Ramos (cell line): ENCODE measurements around the gene SPEG.

Source experiments
- in situ Hi-C: fragments of 300-500 bp; cut with MboI; formaldehyde crosslinking; loops from one replicate; pipeline ENCODE4 v1.14.3; 2022; ENCODE audit warnings: low sequenced_read_pairs; ENCODE audit not compliant: unreplicated experiment

SPEG gene

DNA sequence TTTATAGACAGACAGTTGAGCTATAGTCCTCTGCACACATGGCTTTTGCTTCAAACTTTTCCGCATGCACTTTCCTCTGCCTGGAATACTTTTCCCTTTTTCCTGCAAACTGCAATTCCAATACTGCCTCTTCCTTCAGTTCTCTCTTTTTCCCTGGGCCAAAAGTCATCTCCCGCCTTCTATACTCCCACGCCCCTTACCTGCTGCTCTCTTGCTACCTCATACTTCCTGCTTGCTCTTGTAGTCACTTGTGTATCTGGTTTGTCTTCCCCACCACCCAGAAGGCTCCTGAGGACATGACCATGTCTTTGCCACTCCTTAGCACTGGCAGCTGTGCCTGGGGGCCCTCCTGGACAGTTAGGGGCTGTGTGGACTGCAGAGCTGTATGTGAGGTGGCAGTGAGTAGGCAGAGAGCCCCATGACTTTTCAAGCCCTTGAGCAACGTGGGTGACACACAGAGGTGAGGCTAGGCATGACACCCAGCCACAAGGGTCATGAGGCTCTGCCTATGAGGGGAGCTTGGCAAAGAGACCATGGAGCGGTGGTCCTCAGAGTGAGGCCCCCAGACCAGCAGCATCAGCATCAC lies 23.2 kb downstream of the SPEG start:
- in situ Hi-C loops, result no loop called here

- in situ Hi-C loops, result no loop called here
Observed at GRCh38 chr2:219458996-219459395, 24.4 kb downstream of the SPEG start.

GRCh38 chr2:219459460-219460311 lies 25.0 kb downstream of the SPEG start:
- in situ Hi-C loops, result no loop called here

DNA sequence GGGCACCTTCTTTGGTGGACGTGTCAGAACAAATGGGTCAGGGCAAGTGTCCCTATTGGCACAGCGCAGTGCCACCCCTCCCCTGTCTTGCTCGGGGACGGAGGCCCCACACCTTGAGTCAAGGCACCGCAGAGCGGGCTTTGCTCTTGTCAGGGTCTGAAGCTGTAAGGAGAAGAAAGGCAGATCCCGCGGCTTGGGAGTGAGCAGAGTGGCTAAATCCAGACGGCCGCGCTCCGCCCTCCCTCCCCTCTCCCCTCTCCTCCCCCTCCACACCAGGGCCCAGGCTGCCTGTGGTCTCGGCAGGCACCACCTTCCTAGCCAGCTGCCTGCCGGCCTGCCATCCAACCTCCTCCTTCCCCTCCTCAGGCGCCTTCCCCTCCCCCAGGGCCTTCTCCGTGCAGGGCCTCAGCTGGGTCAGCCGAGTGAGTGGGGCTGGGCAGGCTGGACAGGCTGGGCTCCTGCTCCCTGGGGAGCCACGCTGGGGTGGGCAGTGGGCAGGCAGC lies 25.8 kb downstream of the SPEG start:
- in situ Hi-C loops, result no loop called here

DNA sequence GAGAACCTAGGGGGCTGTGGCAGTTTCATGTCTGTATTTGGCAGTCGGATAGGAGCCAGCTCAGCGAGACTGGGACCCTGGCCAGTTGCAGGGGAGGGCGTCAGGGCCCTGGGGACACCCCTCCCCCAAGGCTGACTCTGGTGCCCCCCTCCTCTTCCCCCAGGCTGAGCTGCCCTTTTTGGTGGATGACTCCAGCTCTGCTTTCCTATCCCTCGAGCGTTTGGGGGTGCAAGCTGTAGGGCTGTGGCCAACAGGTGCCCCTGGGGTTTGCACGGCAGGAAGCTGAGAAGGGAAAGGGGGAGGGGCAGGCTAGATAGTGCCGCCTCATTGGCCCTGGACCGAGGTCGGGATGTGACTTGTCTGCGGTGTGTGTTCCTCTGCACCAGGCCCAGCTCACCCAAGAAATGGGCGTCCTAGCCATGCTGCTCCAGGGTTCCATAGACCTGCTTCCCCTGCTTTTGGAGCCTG lies 26.4 kb downstream of the SPEG start:
- in situ Hi-C loops, result no loop called here

DNA sequence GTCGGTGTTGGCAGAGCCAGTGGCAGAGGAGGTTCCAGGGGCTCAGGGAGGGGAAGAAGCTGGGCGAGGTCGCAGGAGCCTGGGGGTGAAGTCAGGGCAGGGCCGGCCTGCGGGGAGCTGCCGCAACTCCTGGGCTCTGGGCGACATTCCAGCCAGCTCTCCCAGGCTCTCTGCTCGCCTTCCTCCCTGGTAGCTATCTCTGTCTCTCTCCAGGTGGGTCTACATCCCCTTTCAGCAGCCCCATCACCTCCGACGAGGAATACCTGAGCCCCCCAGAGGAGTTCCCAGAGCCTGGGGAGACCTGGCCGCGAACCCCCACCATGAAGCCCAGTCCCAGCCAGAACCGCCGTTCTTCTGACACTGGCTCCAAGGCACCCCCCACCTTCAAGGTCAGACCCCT lies 27.0 kb downstream of the SPEG start:
- in situ Hi-C loops, result no loop called here

- in situ Hi-C loops, result no loop called here
Observed at GRCh38 chr2:219462349-219462748, 27.7 kb downstream of the SPEG start.

GRCh38 chr2:219464286-219465032 lies 29.8 kb downstream of the SPEG start:
- in situ Hi-C loops, result no loop called here

DNA sequence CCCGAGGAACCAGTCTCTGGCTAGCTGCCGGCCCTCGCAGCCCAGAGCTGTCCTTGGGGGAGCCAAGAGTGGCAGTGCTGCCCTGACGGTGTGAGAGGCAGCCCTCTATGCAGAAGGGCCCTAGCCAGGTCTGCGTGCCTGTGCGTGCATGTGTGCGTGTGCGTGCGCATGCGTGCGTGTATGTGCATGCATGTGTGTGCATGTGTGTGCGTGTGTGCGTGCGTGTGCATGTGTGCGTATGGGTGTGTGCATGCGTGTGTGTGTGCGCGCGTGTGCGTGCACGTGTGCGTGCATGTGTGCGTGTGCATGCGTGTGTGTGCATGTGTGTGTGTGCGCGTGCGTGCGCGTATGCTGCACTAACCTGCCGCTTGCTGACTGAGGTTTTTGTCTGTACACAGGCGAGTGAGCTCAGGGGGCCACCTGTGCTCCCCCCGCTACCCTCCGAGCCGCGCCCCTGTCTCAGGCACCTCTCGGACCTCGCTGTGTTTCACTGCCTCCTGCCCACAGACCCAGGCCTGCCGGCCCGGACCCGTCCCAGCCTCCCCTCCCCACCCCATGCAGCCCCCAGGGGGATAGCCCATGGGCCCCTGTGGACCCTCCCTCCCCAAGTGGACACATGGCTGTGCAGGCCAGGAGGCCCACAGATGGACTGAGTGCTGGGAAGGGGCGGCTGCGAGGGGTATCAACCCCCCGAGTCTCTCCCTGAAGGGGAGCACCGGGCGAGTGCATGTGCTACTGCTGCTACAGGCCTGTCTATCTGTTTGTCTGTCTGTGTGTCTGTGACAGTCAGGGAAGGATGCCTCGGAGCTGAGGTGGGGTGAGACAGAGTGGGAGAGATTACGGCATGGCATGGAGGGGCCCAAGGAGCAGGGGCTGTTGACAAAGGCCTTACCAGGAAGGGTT lies 31.3 kb downstream of the SPEG start:
- in situ Hi-C loops, result no loop called here

DNA sequence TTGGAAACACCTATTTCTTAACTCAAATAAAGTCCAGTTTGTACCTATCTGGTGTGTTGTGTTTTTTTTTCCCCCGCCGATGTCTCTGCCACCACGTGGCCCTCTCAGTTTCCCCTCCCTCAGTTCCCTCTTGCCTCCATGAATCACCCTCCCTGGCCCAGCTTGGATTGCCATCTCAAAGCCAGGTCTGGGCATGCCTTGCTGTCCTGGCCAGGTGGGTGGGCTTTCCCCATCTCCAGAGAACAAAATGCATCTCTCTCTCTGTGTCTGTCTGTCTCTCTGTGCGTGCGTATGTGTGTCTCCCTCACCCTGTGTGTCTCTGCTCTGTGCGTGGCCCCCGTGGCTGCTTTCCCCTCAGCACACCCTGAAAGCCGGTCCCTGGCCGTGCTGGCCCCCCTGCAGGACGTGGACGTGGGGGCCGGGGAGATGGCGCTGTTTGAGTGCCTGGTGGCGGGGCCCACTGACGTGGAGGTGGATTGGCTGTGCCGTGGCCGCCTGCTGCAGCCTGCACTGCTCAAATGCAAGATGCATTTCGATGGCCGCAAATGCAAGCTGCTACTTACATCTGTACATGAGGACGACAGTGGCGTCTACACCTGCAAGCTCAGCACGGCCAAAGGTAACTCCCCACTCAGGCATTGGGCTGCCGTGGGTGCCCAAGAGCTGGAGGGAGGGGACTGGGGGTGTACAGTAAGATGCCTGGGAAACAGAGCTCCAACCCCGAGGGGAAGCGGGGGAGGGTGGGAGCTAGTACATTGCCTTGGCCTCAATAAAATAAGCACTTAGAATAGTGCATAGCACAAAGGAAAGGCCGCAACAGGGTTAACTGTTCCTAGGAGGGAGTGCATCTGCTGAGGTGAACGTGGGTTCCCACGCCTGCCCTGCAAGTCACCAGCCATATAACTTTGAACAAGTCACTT lies 32.4 kb downstream of the SPEG start:
- in situ Hi-C loops, result no loop called here

DNA sequence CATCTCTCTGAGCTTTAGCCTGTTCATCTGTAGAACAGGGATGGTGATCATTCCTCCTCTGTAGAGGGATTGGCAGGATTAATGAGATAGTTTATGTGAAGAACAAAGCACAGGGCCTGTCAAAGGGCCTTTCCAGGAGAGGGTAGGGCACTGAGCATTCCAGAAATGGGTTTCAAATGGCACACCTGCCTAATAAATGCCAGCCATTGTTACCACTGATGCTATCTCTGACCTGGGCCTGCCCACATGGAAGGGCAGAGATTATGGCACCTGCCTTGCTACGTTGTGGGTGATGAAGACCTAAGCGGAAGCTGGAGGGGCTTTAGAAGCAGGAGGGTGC lies 33.1 kb downstream of the SPEG start:
- in situ Hi-C loops, result no loop called here

GRCh38 chr2:219468410-219469185 lies 34.0 kb downstream of the SPEG start:
- in situ Hi-C loops, result no loop called here

- in situ Hi-C loops, result no loop called here
Observed at GRCh38 chr2:219469186-219469724, 34.6 kb downstream of the SPEG start.

DNA sequence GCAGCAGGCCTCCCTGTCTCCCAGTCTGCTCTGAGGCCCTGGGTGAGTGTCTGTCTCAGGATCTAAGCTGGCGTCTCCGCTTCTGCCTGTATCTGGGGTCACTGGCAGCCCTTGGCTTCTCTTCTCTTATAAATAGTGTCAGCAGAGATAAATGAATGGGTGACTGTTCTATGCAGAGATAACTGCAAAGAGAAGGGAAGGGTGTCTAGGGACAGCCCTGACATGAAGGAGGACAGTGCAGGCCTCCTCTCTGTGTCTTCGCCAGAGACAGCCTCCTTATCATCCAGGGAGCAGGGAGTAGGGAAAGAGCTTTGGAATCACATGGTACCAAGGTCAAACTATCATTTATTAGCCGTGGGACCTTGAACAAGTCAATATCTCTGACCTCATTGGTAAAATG lies 35.8 kb downstream of the SPEG start:
- in situ Hi-C loops, result no loop called here

DNA sequence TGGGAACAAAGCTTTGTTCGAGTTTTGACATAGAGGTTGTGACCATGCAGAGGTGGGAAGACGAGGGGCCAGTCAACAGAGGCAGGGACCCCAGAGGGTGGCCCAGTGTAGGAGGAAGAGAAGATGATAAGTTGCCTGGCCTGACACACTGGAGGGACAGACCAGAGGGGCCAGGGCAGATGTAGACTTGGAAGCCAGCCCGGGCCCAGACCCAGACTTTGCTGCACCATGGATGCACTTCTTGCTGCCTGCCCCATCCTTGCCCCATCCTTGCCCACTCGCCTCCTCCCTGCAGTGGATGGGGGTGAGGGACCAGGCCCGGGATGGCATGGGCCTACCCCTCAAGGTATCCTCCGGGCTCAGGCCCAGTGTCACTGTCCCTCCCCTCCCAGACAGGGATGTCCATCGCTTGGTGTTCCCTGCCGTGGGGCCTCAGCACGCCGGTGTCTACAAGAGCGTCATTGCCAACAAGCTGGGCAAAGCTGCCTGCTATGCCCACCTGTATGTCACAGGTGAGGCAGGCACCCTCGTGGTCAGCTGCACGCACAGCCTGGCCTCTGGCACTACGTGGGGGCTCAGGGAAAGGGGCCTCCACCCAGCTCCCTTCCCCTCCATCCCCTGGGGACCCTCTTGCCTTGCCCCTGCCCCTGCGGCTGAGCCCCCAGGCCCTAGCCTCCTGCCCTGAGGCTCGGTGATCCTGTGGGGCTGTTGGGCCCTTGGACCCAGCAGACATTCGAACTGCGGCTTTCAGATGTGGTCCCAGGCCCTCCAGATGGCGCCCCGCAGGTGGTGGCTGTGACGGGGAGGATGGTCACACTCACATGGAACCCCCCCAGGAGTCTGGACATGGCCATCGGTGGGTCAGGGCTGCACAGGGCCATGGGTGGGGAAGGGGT lies 37.1 kb downstream of the SPEG start:
- in situ Hi-C loops, result no loop called here

- in situ Hi-C loops, result no loop called here
Observed at GRCh38 chr2:219472629-219473187, 38.1 kb downstream of the SPEG start.

DNA sequence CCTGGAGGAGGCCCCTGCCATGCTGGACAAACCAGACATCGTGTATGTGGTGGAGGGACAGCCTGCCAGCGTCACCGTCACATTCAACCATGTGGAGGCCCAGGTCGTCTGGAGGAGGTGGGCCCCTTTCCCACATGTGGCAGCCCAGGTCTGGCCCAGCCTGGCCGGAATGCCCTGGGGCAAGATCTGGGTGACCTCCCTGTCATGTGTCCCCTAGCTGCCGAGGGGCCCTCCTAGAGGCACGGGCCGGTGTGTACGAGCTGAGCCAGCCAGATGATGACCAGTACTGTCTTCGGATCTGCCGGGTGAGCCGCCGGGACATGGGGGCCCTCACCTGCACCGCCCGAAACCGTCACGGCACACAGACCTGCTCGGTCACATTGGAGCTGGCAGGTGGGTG lies 38.9 kb downstream of the SPEG start:
- in situ Hi-C loops, result no loop called here
